HCT116 (cell line): ENCODE measurements around the gene DOCK9. TPM values are rescaled to one million over a fixed set of nuclear protein-coding genes. Genes with fewer than 3 reads are reported as not detected.

Experiments
- ATAC-seq: fragments of 200-7000 bp; cut with Tn5 transposase; 2 replicates; pipeline ENCODE4 v1.9.1; 2020; ENCODE audit warnings: mild to moderate bottlenecking, moderate library complexity
- BruUV-seq: library from RNA; stranded (reverse); fragments of 400-500 nt; replicated peaks from 2 replicates; lab custom pipeline; 2021; lab: Mats Ljungman, UMichigan
- CTCF ChIA-PET: fragments of 300-600 bp; sonication (Branson Sonifier 250); formaldehyde crosslinking; loops from one replicate; lab custom pipeline; 2021; ENCODE audit warnings: antibody characterized with exemption; lab: Charles Lee
- POLR2A ChIA-PET: fragments of 300-600, 350-600 bp; sonication (Branson Sonifier 250); formaldehyde crosslinking; loops from one replicate; lab custom pipeline; 2021; ENCODE audit warnings: antibody characterized with exemption; lab: Charles Lee
- RAD21 ChIA-PET, 2 experiments: fragments of 300-600 bp; sonication (Branson Sonifier 250); formaldehyde crosslinking; loops; one replicate each; lab custom pipeline; 2023; ENCODE audit warnings: low total read pairs in 2 of 2; ENCODE audit not compliant: uncharacterized antibody in 2 of 2, unreplicated experiment in 2 of 2, low non-redundant PET in 1 of 2; lab: Charles Lee
- DNase-seq: peaks from one replicate; pipeline ENCODE4 v3.0.0-alpha.2; 2010; ENCODE audit warnings: low read depth, low spot score
- H2AFZ ChIP-seq: fragments of 200-600 bp; shearing (Covaris generic), sonication (generic); 2 replicates; pipeline ENCODE4 v1.6.1; 2017; ENCODE audit warnings: low read depth, mixed run types, mixed read lengths, antibody characterized with exemption, low read length; ENCODE audit not compliant: poor library complexity, severe bottlenecking
- H3K27ac ChIP-seq: 2 replicates; pipeline ENCODE4 v1.5.1; 2012; ENCODE audit warnings: low read depth, low read length
- H3K27me3 ChIP-seq: fragments of 200-600 bp; sonication (generic); 2 replicates; pipeline ENCODE4 v1.6.1; 2016; ENCODE audit warnings: mixed run types, low read length, mixed read lengths; ENCODE audit not compliant: insufficient read depth
- H3K36me3 ChIP-seq, 2 experiments: fragments of 200-500 bp in 1 of 2; fragments of 200-600 bp in 1 of 2; sonication (Bioruptor generic) in 1 of 2; sonication (generic) in 1 of 2; 2 replicates each; pipeline versions ENCODE4 v1.5.1 to v1.6.1; 2014 to 2016; ENCODE audit warnings: low read length in 2 of 2, inconsistent platforms in 1 of 2, mixed read lengths in 1 of 2, mixed run types in 1 of 2; ENCODE audit not compliant: insufficient read depth in 2 of 2, control insufficient read depth in 1 of 2
- H3K4me1 ChIP-seq, 2 experiments: fragments of 200-600 bp in 1 of 2; sonication (generic) in 1 of 2; 2 replicates each; pipeline versions ENCODE4 v1.5.1 to v1.6.1; 2012 to 2017; ENCODE audit warnings: low read length in 2 of 2, inconsistent platforms in 1 of 2, mild to moderate bottlenecking in 1 of 2, mixed read lengths in 1 of 2, mixed run types in 1 of 2, moderate library complexity in 1 of 2; ENCODE audit not compliant: insufficient read depth in 2 of 2, control insufficient read depth in 1 of 2
- H3K4me2 ChIP-seq: fragments of 200-600 bp; sonication (generic); 2 replicates; pipeline ENCODE4 v1.6.1; 2017; ENCODE audit warnings: mixed run types, low read length, mixed read lengths
- H3K4me3 ChIP-seq, 2 experiments: fragments of 200-600 bp in 1 of 2; sonication (generic) in 1 of 2; replicated peaks in 1 of 2; 2 replicates each; pipeline ENCODE4 v1.5.1; 2011 to 2016; ENCODE audit warnings: low read length in 2 of 2, control low read depth in 1 of 2, low read depth in 1 of 2, mild to moderate bottlenecking in 1 of 2, mixed read lengths in 1 of 2, mixed run types in 1 of 2
- H3K79me2 ChIP-seq: fragments of 200-600 bp; sonication (generic); 2 replicates; pipeline ENCODE4 v1.6.1; 2017; ENCODE audit warnings: mild to moderate bottlenecking, mixed run types, low read length, moderate library complexity, mixed read lengths; ENCODE audit not compliant: insufficient read depth
- H3K9ac ChIP-seq: fragments of 200-600 bp; sonication (generic); 2 replicates; pipeline ENCODE4 v1.6.1; 2016; ENCODE audit warnings: low read length, mixed read lengths
- H3K9me2 ChIP-seq: fragments of 200-600 bp; sonication (generic), shearing (Covaris generic); 2 replicates; pipeline ENCODE4 v1.6.1; 2017; ENCODE audit warnings: mixed run types, mild to moderate bottlenecking, moderate library complexity; ENCODE audit not compliant: insufficient read depth
- H3K9me3 ChIP-seq, 2 experiments: fragments of 200-500 bp in 1 of 2; fragments of 200-600 bp in 1 of 2; sonication (Bioruptor generic) in 1 of 2; sonication (generic) in 1 of 2; 2 replicates each; pipeline ENCODE4 v1.6.1; 2014 to 2017; ENCODE audit warnings: low read length in 2 of 2, mixed read lengths in 2 of 2, inconsistent platforms in 1 of 2, low read depth in 1 of 2, mild to moderate bottlenecking in 1 of 2, mixed run types in 1 of 2, moderate library complexity in 1 of 2; ENCODE audit not compliant: control insufficient read depth in 1 of 2, insufficient read depth in 1 of 2
- H4K20me1 ChIP-seq: fragments of 200-600 bp; sonication (generic), shearing (Covaris generic); 2 replicates; pipeline ENCODE4 v1.6.1; 2017; ENCODE audit warnings: mixed run types, mild to moderate bottlenecking, moderate library complexity; ENCODE audit not compliant: insufficient read depth
- ATF3 ChIP-seq: IDR thresholded peaks from 2 replicates; pipeline ENCODE4 v1.6.1; 2012
- CEBPB ChIP-seq: IDR thresholded peaks from 2 replicates; pipeline ENCODE4 v1.6.1; 2012; ENCODE audit warnings: low read depth
- CTCF ChIP-seq, 3 experiments: fragments of 200-600 bp in 1 of 3; sonication (generic) in 1 of 3; IDR thresholded peaks in 2 of 3; conservative IDR thresholded peaks in 1 of 3; 2 replicates each; pipeline ENCODE4 v1.5.1; 2012 to 2017; ENCODE audit warnings: low read depth in 2 of 3, low read length in 2 of 3, antibody characterized with exemption in 1 of 3, borderline replicate concordance in 1 of 3, control low read depth in 1 of 3, mild to moderate bottlenecking in 1 of 3, mixed read lengths in 1 of 3, mixed run types in 1 of 3, moderate library complexity in 1 of 3; ENCODE audit not compliant: insufficient read depth in 1 of 3
- EZH2 ChIP-seq: fragments of 200-600 bp; sonication (generic); IDR thresholded peaks from 2 replicates; pipeline ENCODE4 v1.6.1; 2017; ENCODE audit warnings: antibody characterized with exemption, mixed run types
- EZH2phosphoT487 ChIP-seq: fragments of 200-600 bp; IDR thresholded peaks from 2 replicates; pipeline ENCODE4 v1.6.1; 2018; ENCODE audit warnings: antibody characterized with exemption, borderline replicate concordance
- RAD21 ChIP-seq: IDR thresholded peaks from 2 replicates; pipeline ENCODE4 v1.6.1; 2012; ENCODE audit warnings: low read depth, mild to moderate bottlenecking
- REST ChIP-seq: IDR thresholded peaks from 2 replicates; pipeline ENCODE4 v1.6.1; 2012; ENCODE audit warnings: low read depth
- SP1 ChIP-seq: IDR thresholded peaks from 2 replicates; pipeline ENCODE4 v1.6.1; 2012; ENCODE audit warnings: low read depth
- SRF ChIP-seq: IDR thresholded peaks from 2 replicates; pipeline ENCODE4 v1.6.1; 2012; ENCODE audit warnings: low read depth
- YY1 ChIP-seq: IDR thresholded peaks from 2 replicates; pipeline ENCODE4 v1.6.1; 2011; ENCODE audit warnings: low read length, low read depth, moderate library complexity, mild to moderate bottlenecking; ENCODE audit not compliant: insufficient replicate concordance; ENCODE audit errors: extremely low read depth
- ZFX ChIP-seq: fragments of 450-650 bp; IDR thresholded peaks from 2 replicates; pipeline ENCODE4 v1.6.1; 2017
- intact Hi-C: fragments of 100-400 bp; cut with micrococcal nuclease; formaldehyde crosslinking; loops from 2 replicates; pipeline ENCODE4 v1.10.0; 2022
- total RNA-seq: library from RNA; stranded (reverse); gene quantifications from one replicate; pipeline ENCODE4 v1.2.1, GENCODE V29; 2021; ENCODE audit not compliant: unreplicated experiment

Gene DOCK9
- total RNA-seq, 1 experiment from 2014 or later = 58.8 TPM

GRCh38 chr13:98842858-98843481 is 134.9 kb downstream of the DOCK9 start:
- ChIA-PET RAD21 (interaction anchor here in 1 of 2 experiments (1.3 kb wide), 1 partner anchor 191 kb away, joined by 3 read pairs; no protein-coding TSS in a partner anchor), POLR2A (no interaction called here), CTCF (interaction anchor here (0.8 to 2.0 kb wide), 5 partner anchors 19 to 810 kb away, joined by 3 to 6 read pairs (median 3); no protein-coding TSS in a partner anchor)
- 0 out of 4 replicates have a peak, but pooled peaks cover 0 to 5% of the 10 kb centered on the region in 2 experiments for H3K36me3 ChIP-seq
- H2AFZ ChIP-seq = no peak overlapping the region
- peak; percentile 84 for ATAC-seq
- no peaks in the 10 kb centered on the region for H4K20me1 ChIP-seq
- peaks cover 0 to 4% of the 10 kb centered on the region in 2 experiments; a peak in 1 of 4 replicates for H3K4me1 ChIP-seq
- H3K9ac ChIP-seq = no peak overlapping the region
- no peak overlapping the region for H3K4me2 ChIP-seq
- H3K9me2 ChIP-seq = no peaks in the 10 kb centered on the region
- peak; percentile 57 for DNase-seq
- no peaks in the 10 kb centered on the region for H3K9me3 ChIP-seq
- H3K27ac ChIP-seq = no peak overlapping the region
- peak; percentile 86 for TF ChIP-seq RAD21
- TF ChIP-seq CTCF (IDR thresholded peaks at IDR 0.05 in 2 of 3, conservative IDR thresholded peaks at IDR 0.05 in 1 of 3; ENCODE audit: borderline replicate concordance in 1 of 3, insufficient read depth in 1 of 3, low read depth in 2 of 3, low read length in 2 of 3) = peak; percentile 70 to 95 (median 91)
- TF ChIP-seq YY1 = no peak
- BruUV-seq = no TSS peak
- H3K4me3 ChIP-seq = no peak overlapping the region
- intact Hi-C loops = loop anchor here (2.0 to 10.0 kb wide), 5 partner anchors 170 to 994 kb away; no protein-coding TSS in a partner anchor
- no peaks in the 10 kb centered on the region for H3K79me2 ChIP-seq
- H3K27me3 ChIP-seq = no peaks in the 10 kb centered on the region

GRCh38 chr13:98842070-98842469 is 135.8 kb downstream of the DOCK9 start:
- no peaks in the 10 kb centered on the region for H3K27me3 ChIP-seq
- RAD21 ChIA-PET = no interaction called here
- no peak overlapping the region for H2AFZ ChIP-seq
- DNase-seq (no peak), ATAC-seq (no peak)
- no TSS peak for BruUV-seq
- H3K79me2 ChIP-seq = no peaks in the 10 kb centered on the region
- H3K9ac ChIP-seq = no peak overlapping the region
- H3K27ac ChIP-seq = no peak overlapping the region
- POLR2A ChIA-PET = no interaction called here
- H4K20me1 ChIP-seq = no peaks in the 10 kb centered on the region
- H3K4me1 ChIP-seq = peaks cover 0 to 4% of the 10 kb centered on the region in 2 experiments; a peak in 1 of 4 replicates
- H3K36me3 ChIP-seq = 0 out of 4 replicates have a peak, but pooled peaks cover 0 to 7% of the 10 kb centered on the region in 2 experiments
- no peaks in the 10 kb centered on the region for H3K9me2 ChIP-seq
- intact Hi-C loops = loop anchor here (2.0 to 10.0 kb wide), 5 partner anchors 169 to 993 kb away; no protein-coding TSS in a partner anchor
- CTCF ChIA-PET = interaction anchor here (2.0 kb wide), 1 partner anchor 809 kb away, joined by 6 read pairs; no protein-coding TSS in a partner anchor
- H3K9me3 ChIP-seq = no peaks in the 10 kb centered on the region
- no peak overlapping the region for H3K4me2 ChIP-seq
- H3K4me3 ChIP-seq = no peak overlapping the region
- no peak for TF ChIP-seq ZFX
- TF ChIP-seq SP1 = no peak
- no peak for TF ChIP-seq YY1
- no peak for TF ChIP-seq SRF
- TF ChIP-seq EZH2 = no peak
- TF ChIP-seq CEBPB = no peak
- TF ChIP-seq EZH2phosphoT487 = no peak
- TF ChIP-seq ATF3 = no peak
- TF ChIP-seq REST = no peak
